ENCODE results near the gene SLIT1.

SLIT1 gene

GRCh38 chr10:97060441-97061084 lies 125.2 kb downstream of the SLIT1 start:
- no peak for DNase-seq

- no peak for DNase-seq
Observed at GRCh38 chr10:97059872-97060205, 125.9 kb downstream of the SLIT1 start.

DNA sequence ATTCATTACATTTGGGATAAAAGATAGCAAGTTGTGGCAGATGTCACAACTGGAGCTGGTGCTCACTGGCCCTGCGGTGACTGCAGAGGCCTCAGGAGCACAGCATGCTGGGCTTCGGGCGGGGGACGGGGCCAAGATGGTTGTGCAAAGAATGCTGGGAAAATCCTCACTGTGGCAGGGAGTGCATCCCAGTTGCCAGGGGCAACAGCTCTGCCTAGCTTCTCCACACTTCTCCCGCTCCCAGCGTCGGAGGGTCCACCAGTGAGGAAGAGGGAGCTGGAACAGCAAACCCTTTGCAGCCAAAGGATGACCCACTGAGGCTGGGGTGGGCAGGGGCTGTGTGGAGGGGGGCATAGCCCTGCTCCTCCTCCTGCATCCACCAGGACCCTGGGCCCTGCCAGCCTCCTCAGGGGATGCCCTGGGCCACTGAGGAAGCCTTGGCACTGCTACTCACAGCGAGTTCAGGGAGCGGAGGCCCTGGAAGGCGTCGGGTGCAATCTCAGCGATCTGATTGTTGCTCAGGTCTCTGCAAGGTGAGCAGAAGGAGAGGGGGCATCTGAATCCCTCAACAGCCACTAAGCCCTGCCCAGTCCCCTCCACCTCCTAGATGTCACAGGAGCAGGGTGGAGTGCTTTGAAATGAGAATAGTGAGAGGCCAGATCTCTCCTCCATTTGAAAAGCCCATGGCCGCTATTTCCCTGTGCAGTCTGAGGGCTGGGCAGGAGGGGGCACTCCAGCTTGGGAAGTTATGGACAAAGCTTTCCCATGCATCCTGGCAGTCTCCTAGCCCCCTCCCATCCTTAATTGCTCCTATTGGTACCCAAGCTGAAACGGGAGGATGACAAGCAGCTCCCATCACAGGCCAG lies 126.5 kb downstream of the SLIT1 start:
- DNase-seq: no peak

DNA sequence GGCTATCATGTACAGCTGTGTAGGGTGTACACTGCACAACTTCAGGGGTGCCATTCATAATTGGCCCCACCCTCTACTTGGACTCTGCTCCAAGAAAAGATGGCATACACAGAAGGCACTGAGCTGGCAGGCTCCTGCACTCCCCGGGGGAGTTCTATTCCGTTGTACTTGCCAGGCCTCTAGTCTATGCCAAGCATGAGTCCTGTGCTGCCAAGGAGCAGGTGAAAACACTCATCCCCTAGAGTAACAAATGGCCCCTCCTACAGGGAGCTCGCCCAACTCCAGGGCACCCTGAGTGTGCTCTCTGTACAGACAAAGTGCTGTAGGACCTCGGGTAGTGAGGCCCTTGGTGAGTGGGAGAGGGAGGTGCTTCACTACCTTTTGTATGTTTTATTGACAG lies 127.2 kb downstream of the SLIT1 start:
- DNase-seq: no peak

DNA sequence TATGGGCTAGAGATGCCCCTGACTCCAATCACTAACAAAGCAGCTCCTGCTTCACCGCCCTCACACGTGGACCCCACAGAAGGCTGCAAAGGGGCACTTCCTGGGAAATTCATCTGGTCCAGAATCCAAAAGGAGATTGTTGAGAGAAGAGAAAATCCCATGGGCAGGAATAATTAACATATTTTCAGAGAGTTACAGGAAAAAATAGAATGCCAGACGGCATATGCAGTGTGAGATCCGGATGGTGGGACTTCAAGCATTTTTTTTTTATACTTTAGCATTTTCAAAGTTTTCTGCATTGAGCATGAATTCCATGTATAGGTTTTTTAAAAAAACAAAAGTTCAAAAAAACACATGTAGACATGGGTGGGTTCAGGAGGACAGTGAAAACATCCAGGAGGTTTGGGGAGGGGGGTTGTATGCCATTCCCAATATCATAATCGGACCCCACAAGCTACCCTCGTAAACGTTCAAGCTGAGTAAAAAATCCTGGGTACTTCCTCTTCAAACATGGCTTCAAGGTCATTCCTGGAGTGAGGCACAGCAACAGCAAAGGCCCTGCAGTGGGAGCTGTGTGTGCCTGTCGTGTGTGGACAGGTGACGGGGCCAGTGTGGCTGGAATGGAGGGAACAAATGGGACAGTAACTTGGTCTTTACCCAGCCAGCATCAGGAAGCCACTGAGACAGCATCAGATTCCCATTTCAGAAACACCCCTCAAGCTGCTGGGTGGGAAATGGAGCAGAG lies 128.1 kb downstream of the SLIT1 start:
- DNase-seq: no peak

DNA sequence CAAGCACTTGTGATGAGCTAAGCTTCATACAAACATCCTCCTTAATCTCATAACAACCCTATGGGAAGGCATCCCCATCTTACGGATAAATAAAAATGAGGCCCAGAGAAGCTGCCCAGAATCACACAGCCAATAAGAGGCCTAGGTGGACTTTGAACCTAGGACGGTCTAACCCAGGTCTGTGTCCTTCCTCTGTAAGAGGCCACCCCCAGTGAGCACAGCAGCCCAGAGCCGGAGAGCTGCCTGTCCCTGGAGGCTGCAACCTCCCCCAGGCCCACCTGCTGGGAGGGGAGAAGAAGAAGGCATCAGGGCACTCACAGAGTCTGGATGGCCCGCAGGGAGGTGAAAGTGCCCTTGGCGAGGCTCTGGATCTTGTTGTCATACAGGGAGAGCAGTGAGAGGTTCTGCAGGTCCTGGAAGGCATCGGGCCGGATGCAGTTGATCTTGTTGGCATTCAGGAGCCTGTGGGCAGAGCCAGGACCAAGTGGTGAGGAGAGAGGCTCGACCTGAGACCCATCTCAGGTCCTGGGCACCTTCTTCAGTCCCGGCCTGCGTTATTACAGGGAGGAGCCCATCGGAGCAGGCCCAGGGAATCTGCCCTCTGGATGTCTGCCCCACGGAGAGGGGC lies 129.6 kb downstream of the SLIT1 start:
- DNase-seq: no peak

DNA sequence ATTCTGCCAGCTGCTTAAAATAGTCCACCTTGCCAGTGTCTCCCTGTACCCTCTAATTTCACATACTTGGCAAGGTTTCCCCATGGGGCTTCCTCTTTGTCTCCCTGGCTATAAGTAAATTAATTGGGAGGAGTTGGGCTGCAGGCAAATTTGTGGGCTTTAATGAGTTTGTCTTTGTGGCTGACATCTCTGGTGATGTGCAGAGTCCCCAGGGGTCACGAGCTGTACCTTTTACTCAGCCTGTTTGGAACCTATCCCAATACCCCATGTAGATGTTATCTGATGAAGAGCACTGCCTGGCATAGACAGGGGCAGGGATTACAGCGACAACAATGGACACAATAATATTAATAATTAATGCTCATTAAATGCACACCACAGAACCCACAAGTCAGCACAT lies 132.5 kb downstream of the SLIT1 start:
- no peak for DNase-seq

DNA sequence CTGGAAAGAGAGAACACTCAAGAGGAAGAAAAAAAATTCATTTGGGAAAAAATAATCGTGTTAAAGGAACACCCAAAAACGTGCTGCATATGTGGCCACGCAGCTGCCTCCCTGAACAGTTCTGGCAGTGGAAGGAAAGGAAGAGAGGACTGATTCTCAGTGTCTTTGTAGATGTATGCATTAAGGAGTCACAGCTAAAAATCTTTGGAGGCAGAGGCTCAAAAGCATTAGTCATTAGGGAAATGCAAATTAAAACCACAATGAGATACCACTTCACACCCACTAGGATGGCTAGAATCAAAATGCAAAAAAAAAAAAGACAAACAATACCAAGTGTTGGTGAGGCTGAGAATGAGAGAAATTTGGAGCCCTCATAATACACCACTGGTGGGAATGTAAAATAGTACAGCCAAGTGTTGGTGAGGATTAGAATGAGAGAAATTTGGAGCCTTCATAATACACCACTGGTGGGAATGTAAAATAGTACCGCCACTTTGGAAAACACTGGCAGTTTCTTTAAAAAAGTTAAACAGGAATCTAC lies 134.7 kb downstream of the SLIT1 start:
- DNase-seq: no peak

- no peak for DNase-seq
Observed at GRCh38 chr10:97050205-97050745, 135.5 kb downstream of the SLIT1 start.

DNA sequence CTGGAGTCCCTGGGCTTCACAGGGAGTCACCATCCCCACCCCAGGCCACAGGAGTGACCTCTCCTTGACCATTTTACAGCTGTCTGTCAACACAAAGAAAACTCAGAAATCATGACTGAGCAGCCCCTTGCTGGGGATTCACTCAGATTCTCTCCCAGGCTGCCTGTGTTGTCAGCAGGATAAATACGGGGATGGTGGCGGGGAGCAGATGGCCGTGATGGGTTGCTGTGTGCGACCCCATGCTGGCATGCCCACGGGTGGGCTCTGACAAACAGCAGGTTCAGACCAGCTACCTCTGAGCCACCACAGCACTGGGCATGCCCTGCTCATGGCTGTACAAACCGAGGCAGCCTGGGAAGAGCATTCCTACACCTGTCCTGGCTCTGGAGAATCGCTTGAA lies 136.1 kb downstream of the SLIT1 start:
- no peak for DNase-seq

- DNase-seq: no peak
Observed at GRCh38 chr10:97048649-97049427, 136.9 kb downstream of the SLIT1 start.

GRCh38 chr10:97047788-97048187 lies 138.0 kb downstream of the SLIT1 start:
- DNase-seq: no peak

DNA sequence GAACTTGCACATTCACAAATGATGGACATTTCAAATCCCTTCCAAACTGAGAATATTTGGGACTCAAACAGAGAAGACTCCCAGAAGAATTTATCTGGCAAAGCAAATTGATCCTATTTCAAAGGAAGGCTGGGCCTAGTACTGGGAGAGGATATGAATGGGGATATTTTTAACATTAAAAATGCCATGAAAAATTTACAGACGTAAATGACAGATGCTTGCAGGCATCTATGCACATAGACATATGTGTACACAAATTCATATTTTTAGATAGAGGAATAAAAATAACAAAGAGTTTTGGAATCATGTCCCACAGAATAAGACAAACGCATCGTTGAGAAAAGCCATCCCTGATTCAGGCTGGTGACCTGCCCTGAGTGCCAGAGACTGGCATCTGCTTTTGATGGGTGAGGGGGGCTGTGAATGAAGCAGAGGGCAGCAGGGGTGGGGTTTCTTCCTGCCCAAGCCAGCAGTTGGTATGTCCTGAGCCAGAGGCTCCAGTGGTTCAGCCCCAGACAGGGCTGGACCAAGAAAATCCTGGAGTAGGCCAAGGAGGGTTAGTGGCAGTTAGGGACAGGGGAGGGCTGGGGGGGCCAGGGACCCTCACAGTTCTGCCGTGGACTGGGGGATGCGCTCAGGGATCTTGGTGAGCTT lies 138.5 kb downstream of the SLIT1 start:
- no peak for DNase-seq

- no peak for DNase-seq
Observed at GRCh38 chr10:97046456-97047082, 139.2 kb downstream of the SLIT1 start.

- no peak for DNase-seq
Observed at GRCh38 chr10:97043563-97043855, 142.2 kb downstream of the SLIT1 start.

- DNase-seq: no peak
Observed at GRCh38 chr10:97042716-97043562, 142.8 kb downstream of the SLIT1 start.

DNA sequence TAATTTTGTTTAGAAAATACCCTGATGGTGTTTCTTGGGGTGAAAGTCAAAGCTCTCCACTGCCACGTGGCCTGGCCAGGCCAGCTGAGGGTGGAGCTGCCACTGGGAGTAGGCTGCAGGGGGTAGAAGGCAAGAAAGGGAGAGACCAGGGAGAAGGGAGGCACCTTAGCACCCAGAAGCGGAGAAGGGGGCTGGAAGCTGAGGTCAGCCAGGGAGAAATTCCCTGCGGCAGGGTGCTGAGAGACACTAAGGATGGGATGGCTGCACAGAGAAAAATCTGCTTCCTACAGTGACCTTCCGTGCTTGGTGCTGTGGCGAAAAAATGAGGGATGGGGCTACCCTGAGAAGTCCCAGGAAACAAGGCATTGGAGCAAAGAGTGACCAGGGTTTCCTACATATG lies 143.7 kb downstream of the SLIT1 start:
- DNase-seq: no peak

- DNase-seq: no peak
Observed at GRCh38 chr10:97040706-97041105, 145.1 kb downstream of the SLIT1 start.

DNA sequence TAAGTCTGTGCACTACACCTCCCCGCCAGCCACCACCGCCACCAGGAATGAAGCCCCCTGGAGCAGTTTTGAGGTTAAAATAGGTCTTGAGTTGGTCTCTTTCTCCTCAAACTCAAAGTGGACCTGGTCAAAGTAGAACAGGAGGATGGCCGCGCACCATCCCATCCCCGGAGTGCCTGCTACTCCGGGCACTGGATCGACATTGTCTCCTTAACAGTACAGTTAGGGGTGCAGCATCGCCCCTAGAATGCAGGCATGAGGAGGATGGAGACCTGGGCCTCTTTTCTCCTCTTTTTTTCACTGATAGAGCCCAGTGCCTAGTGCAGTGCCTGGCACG lies 145.5 kb downstream of the SLIT1 start:
- DNase-seq: no peak

GRCh38 chr10:97039538-97040247 lies 146.1 kb downstream of the SLIT1 start:
- no peak for DNase-seq
